ENCODE results near the gene ZNF664. TPM values are rescaled to one million over a fixed set of nuclear protein-coding genes. Genes with fewer than 3 reads are reported as not detected.

ZNF664 gene
- total and polyA plus RNA-seq, 2 of the 8 experiments (the other 6 are each of a cell fraction or from before 2014, with no cell fraction given): 22.8 to 51.4 TPM

DNA sequence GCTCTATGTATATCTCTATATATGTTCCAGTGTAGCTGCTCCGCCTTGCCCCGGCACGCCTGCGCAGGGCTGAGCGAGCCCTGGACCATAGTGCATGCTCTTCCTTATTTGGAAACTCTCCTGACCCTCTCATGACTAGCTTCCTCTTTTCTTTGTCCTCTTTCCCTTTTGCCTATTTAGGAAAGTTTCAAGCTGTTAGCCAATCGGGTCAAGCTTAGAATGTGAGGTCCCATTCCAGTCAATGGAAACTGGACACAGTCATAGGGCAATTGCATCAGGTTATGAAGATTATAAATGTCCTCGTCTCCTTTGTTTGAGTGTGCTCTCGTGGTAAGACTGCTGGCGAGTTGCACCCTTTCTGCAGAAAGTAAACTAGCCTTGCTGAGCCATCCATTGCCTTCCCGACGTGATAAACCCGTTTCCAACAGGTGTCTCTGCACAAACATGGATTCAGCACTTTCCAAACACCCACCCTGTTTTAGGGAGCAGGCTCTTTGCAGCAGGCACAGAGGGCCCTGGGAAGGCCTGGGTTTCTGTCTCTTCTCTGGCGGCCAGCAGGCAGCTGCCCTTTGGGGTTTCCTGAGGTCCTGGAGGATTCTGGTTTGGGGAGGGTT is 31.3 kb upstream of the ZNF664 start:
- H3K56ac ChIP-seq (replicated peaks; ENCODE audit: insufficient read length, low read depth, low read length): no peak overlapping the region
- no peak overlapping the region for H3K9ac ChIP-seq (replicated peaks in 1 of 4; ENCODE audit: extremely low read depth in 1 of 4, low read depth in 3 of 4, low read length in 3 of 4)
- no peak overlapping the region for H4K91ac ChIP-seq (replicated peaks; ENCODE audit: insufficient read length, low read length)
- H3K4me3 ChIP-seq (ENCODE audit: extremely low read depth in 1 of 4, insufficient read depth in 2 of 4, low read depth in 3 of 4, low read length in 4 of 4): no peak overlapping the region
- no peaks in the 10 kb centered on the region for H3K79me1 ChIP-seq (ENCODE audit: low read depth, low read length)
- no peak overlapping the region for H3K27ac ChIP-seq (ENCODE audit: low read depth, low read length)
- H3K4ac ChIP-seq (replicated peaks; ENCODE audit: insufficient read length, low read depth, low read length): no peak overlapping the region
- no peak overlapping the region for H2BK120ac ChIP-seq (replicated peaks; ENCODE audit: low read depth, low read length)
- H4K20me1 ChIP-seq (replicated peaks in 1 of 2; ENCODE audit: control insufficient read depth in 1 of 2, insufficient read depth in 2 of 2, low read length in 2 of 2): no peaks in the 10 kb centered on the region
- no peak for DNase-seq (ENCODE audit: low read depth in 1 of 2, low spot score in 2 of 2)
- no peak overlapping the region for H4K5ac ChIP-seq (ENCODE audit: insufficient read length, low read depth, low read length)
- H2BK20ac ChIP-seq (ENCODE audit: low read length): no peak overlapping the region
- H2AFZ ChIP-seq (ENCODE audit: low read length): peak overlapping the region; percentile 23; the same call in 1 of the 2 replicates
- H2AK5ac ChIP-seq (ENCODE audit: low read depth, low read length): no peak overlapping the region
- CTCF ChIA-PET (ENCODE audit: partially characterized antibody): interaction anchor here (0.9 to 3.5 kb wide), 7 partner anchors 12 to 95 kb away, joined by 3 to 27 read pairs (median 5); no protein-coding TSS in a partner anchor
- no peak overlapping the region for H2BK12ac ChIP-seq (ENCODE audit: low read depth, low read length)
- 85% methylated on average over 13 of the region's 13 CpGs; no CpG with 5 or more reads in 1 of the 2 experiments for WGBS, 2 experiments (ENCODE audit: extremely low coverage in 1 of 2, insufficient coverage in 1 of 2, insufficient read length in 1 of 2, insufficient replicate concordance in 2 of 2, low coverage in 1 of 2, low lambda C conversion rate in 2 of 2, missing lambda C conversion rate in 1 of 2)
- no peaks in the 10 kb centered on the region for H3K23me2 ChIP-seq (ENCODE audit: low read depth, low read length)
- H3K23ac ChIP-seq (ENCODE audit: insufficient read length): no peak overlapping the region
- FAIRE-seq: no peak
- no peaks in the 10 kb centered on the region for H3K79me2 ChIP-seq (ENCODE audit: control insufficient read depth in 1 of 2, insufficient read depth in 2 of 2, low read length in 2 of 2)
- H3K4me1 ChIP-seq (replicated peaks in 1 of 4; ENCODE audit: control insufficient read depth in 3 of 4, insufficient read depth in 4 of 4, low read length in 3 of 4): no peaks in the 10 kb centered on the region
- POLR2A ChIA-PET (ENCODE audit: partially characterized antibody): no interaction called here
- no peaks in the 10 kb centered on the region for H3K36me3 ChIP-seq (ENCODE audit: control insufficient read depth in 2 of 4, insufficient read depth in 4 of 4, low read length in 3 of 4)
- H3K14ac ChIP-seq (ENCODE audit: insufficient read length): no peak overlapping the region
- H3K4me2 ChIP-seq (ENCODE audit: insufficient read depth in 1 of 2, low read depth in 2 of 2, low read length in 2 of 2): no peak overlapping the region
- peaks cover 0 to 9% (median 1%) of the 10 kb centered on the region in 4 experiments; a peak in 3 of 7 replicates for H3K27me3 ChIP-seq (replicated peaks in 1 of 4; ENCODE audit: control insufficient read depth in 3 of 4, extremely low read depth in 1 of 4, insufficient read depth in 3 of 4, low read length in 3 of 4)
- no peak overlapping the region for H4K8ac ChIP-seq (ENCODE audit: extremely low read depth, insufficient read depth, low read length)
- no peak overlapping the region for H3K18ac ChIP-seq (ENCODE audit: extremely low read depth, low read length)
- no peak overlapping the region for H2BK5ac ChIP-seq (ENCODE audit: low read depth, low read length)
- TF ChIP-seq POLR2AphosphoS5 (IDR thresholded peaks at IDR 0.05; ENCODE audit: low read depth, low read length) (no peak), KDM5A (IDR thresholded peaks at IDR 0.05; ENCODE audit: low read length) (no peak), CBX5 (IDR thresholded peaks at IDR 0.05; ENCODE audit: low read depth, low read length) (no peak), FOSL1 (IDR thresholded peaks at IDR 0.05; ENCODE audit: insufficient read depth, low read depth, low read length) (no peak), BRCA1 (IDR thresholded peaks at IDR 0.05; ENCODE audit: low read depth, low read length) (no peak), YY1 (IDR thresholded peaks at IDR 0.05; ENCODE audit: low read depth, low read length) (no peak)
- TF ChIP-seq, protein P1, sequence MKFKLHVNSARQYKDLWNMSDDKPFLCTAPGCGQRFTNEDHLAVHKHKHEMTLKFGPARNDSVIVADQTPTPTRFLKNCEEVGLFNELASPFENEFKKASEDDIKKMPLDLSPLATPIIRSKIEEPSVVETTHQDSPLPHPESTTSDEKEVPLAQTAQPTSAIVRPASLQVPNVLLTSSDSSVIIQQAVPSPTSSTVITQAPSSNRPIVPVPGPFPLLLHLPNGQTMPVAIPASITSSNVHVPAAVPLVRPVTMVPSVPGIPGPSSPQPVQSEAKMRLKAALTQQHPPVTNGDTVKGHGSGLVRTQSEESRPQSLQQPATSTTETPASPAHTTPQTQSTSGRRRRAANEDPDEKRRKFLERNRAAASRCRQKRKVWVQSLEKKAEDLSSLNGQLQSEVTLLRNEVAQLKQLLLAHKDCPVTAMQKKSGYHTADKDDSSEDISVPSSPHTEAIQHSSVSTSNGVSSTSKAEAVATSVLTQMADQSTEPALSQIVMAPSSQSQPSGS (IDR thresholded peaks at IDR 0.05; ENCODE audit: low read length): no peak
- no peak overlapping the region for H2BK15ac ChIP-seq (ENCODE audit: low read length)
- H3K9me3 ChIP-seq (ENCODE audit: insufficient read depth in 2 of 2, low read depth in 1 of 2, low read length in 1 of 2): no peaks in the 10 kb centered on the region
